HPDE6-E6E7 (cell line): ENCODE measurements around the gene TARDBP.
"Not testable (repeated sequence)": the region's sequence is repeated elsewhere in the genome, so short reads cannot be mapped to it uniquely, and the experiment has no call there.

ENCODE experiments used
- DNase-seq: peaks from one replicate; pipeline ENCODE4 v3.0.0; 2011; ENCODE audit warnings: missing footprints; ENCODE audit errors: extremely low spot score

Gene TARDBP

DNA sequence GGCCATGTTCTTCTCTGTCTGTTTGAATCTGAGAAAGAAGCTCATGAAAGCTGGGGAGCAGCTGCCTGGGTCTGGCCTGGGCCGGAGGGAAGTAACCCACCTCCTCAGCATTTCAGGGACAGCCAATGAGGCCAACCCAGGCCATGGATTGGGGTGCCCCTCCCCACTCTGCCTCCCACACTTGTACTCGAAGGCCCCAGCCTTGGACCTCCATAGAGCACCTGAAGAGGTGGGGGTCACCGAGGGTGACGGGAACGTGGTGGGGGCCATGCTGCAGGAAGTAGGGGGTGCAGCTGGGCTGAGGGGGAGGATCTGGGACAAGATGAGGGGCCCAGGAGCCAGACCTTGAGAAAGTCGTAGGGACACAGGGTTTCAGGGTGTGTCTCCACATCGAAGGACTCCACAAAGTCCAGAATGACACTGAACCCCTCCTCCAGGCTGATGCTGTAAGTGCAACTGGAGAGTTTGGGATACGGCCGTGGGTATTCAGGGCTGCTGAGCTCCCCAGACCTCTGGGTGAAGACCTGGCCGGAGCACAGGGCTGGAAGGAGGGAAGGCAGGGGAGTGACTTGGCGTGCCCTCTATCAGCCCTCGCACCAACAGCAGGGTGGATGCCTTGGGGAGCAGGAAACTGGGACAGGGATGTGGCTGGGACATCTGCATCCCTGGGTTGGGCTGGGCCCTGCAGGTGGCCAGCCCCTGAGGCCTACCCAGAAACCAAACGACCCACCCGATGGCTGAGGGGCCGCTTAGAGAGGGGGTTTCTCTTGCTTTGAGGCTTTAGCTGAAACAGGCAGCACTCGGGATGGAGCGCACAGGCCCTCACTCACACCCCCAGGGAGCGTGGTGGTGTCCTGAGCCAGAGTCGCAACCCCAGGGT, 30.8 kb downstream of the TARDBP start:
- DNase-seq, result no peak

DNA sequence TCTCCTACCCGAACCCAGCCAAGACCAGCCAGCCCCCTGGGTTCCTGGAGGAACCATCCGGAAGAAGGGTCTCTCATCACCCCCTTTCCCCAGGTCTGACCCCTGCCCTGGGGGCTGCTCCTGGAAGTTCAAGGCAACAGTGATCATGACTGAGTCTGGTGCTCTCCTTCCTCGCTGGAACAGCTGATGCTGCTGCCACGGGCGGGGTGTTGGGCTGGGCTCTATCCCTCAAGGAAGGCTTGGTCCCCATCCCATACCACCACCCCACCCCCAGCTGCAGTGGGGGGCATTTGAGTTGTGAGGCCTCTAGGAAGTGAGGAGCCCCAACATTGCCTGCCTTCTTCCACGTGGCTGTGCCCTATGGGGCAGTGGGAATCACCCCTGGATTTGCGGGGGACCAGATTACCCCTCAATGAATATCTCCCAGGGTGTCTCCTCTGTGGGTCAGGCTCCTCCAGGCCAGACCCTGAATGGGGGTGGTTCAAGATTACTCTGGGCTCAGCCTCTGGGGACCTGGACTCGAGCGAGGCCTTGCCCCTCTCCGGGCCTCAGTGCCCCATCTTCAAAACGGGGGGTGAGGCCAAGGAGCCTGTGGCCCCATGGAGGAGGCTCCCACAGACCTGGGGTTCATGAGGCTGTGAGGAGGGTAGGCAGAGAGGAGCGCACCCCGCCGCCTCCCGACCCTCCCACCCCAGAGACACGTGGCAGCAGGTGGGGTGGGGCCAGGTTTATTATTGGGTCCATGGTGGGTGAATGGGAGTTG, 31.8 kb downstream of the TARDBP start:
- DNase-seq, result no peak

DNA sequence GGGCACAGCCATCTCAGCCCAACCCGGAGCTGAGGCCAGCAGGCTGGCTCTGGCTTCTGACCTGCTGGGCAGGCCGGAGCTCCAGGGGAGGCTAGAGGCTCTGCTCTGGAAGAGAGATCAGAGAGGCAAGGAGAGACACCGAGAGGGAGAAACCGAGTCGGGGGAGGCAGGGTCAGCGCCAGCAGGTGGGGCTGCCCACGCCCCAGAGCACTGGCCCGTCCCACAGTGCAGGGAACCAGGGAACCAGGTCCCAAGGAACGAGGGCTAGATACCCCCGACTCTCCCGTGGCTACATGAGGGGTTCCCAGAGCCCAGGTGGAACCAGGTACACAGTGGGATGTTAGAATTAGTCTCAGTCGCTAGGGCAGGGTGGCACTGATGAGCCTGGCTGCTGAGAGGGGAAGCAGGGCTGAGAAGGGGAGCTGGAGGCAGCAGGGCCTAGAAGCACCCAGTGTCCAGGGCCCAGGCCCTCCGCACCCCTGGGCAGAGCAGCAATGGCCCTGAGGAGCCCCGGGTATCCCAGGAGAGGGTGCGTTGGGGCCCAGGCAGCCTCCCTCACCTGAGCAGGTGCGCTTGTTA, 32.5 kb downstream of the TARDBP start:
- DNase-seq, result no peak

DNA sequence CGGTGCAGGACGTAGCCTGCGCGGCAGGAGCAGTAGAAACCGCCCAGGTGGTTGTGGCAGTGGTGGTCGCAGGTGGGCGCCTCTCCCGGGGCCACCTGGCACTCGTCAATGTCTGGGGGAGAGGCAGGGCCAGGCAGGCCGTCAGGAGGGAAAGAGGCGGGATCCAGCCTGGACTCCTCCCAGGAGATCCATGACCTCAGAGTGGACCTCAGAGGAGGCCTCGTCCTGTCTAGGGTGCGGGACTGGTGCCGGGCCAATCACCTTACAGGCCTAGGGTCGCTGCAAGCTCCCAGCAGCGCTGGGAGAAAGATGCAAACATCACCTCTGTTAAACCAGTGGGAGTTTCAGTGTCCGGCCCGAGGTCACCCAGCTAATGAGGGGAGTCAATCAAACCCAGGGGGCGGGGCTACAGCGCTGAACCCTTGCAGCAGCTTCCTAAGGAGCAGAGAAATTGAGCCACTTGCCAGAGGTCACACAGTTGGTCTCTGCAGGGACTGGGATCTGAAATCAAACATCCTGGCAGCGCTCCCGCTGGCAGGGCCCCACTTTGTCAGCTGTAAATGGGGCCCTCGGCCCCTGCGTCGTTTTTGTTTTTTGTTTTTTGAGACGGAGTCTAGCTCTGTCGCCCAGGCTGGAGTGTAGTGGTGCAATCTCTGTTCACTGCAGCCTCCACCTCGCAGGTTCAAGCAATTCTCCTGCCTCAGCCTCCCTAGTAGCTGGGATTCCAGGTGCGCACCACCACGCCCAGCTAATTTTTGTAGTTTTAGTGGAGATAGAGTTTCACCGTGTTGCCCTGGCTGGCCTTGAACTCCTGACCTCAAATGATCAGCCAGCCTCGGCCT, 33.2 kb downstream of the TARDBP start:
- no peak for DNase-seq

- no peak for DNase-seq
Measured at GRCh38 chr1:11046270-11046566, 33.8 kb downstream of the TARDBP start.

DNA sequence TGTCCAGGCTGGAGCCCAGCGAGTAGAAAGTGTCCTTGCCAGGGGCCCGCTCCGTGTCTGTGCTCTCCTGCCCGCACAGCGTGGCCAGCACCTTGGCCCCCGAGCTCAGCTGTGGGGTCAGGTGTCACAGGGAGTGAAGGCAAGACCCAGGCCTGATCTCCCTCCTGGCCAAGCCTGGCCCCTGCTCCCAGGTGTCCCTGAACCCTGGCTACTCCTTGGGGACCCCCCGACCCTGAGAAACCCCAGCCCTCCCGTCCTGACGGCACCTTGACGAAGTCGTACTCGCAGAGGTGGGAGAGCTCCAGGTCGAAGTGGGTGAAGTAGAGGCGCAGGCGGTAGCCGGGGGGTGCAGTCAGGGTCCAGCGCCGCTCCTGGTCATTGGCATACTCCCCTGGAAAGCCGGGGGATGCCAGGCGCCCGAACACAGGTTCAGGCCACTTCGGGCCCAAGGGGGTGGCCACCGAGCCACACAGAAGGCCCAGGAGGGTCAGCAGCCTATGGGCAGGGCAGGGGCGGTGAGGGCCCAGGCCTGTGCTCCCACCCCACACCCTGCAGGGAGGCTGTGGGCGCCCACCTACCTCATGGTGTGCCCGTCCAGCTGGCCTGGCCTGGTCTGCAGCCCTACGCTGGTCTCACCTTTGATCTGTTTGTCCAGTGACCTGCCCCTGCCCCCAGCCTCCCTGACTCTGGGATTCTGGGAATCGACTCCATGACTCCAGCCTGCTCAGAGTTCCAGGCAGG, 34.3 kb downstream of the TARDBP start, which contains the start of gene MASP2:
TSS of gene MASP2 (minus strand) at position 615 of the 741 bp plus-strand sequence. CDS start at position 583, 32 bp downstream.
- DNase-seq, result no peak

GRCh38 chr1:11051121-11051520, 38.7 kb downstream of the TARDBP start:
- DNase-seq, result not testable (repeated sequence)

- no peak for DNase-seq
Measured at GRCh38 chr1:11051781-11052511, 39.5 kb downstream of the TARDBP start.

GRCh38 chr1:11052839-11053757, 40.6 kb downstream of the TARDBP start:
- DNase-seq, result no peak

- no peak for DNase-seq
Measured at GRCh38 chr1:11053758-11054137, 41.3 kb downstream of the TARDBP start.

DNA sequence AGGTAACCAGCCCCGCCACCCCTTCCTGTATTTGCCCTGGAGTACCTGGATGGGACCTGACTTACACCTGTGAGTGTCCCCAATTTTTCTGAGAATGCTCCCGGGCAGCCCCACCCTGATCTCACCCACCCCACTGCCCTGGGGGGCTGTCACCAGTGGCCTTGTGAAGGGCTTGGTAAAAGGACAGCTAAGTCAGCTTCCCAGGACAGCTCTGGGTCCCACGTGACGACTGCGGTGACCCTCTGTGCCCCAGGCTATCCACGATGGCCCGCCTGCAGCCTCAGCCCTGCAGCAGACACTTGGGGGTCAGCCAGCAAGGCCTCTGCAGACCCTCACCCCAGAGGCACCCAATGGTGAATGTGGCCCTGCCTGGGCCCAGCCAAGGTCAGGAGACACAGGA, 41.7 kb downstream of the TARDBP start:
- DNase-seq, result no peak

DNA sequence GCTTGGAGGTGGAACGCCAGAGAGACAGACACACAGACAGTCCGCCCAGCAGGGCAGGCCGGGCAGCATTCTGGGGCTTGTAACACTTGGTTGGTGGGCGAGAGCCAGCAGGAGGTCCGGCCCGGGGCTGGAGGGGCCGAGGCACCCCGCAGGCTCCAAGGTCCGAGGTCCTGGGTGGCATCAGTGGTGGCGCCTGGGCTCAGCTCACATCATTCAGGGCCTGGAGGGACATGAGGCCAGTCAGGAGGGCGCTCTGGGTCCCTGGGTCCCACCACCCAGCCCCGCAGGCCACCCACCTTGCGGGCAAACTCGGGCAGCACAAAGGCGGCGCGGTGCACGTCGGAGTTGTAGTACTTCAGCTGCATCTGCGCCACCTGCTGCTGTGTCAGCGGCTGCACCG, 42.2 kb downstream of the TARDBP start:
- no peak for DNase-seq

DNA sequence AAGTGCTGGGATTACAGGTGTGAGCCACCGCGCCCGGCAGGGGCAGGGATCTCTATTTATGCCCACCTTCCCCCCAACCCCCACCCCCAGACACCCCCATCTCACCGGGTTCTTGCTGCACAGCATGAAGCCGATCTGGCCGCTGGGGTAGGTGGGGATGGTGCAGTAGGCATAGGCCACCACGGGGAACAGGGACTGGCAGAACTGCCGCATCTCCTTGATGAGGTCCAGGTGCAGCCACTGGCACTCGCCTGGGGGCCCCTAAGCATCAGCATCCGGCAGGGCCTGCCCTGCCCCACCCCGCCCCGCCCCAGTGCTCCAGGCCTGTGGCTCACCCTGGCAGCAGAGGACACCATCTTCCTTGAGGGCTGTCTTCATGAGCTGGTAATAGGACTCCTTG, 43.2 kb downstream of the TARDBP start:
- no peak for DNase-seq

GRCh38 chr1:11056504-11056903, 44.0 kb downstream of the TARDBP start:
- no peak for DNase-seq

DNA sequence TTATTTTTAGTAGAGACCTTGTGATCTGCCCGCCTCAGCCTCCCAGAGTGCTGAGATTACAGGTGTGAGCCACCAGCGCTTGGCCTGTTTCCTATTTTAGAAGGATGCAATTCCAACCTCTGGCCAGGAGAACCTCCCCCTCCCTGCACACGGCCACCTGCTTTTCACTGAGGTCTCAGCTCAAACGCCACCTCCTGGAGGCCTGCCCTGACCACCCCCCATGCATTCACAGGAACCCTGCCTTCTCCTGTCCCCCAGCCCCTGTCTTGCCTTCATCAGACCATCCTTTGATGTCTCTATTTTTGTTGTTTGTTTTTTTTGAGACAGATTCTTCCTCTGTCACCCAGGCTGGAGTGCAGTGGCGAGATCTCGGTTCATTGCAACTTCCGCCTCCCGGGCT, 45.0 kb downstream of the TARDBP start:
- no peak for DNase-seq

DNA sequence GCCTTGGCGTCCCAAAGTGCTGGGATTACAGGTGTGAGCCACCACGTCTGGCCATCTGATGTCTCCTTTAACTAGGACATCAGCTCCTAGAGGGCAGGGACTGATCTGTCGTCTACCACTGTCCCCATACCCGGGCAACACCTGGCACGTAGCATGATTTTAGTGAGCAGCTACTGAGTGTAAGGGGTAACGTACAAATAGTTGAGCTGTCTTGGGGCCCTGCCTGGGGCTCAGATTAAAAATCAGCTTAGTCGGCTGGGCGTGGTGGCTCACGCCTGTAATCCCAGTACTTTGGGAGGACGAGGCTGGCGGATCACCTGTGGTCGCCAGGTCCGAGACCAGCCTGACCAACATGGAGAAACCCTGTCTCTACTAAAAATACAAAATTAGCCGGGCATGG, 45.6 kb downstream of the TARDBP start:
- no peak for DNase-seq

- DNase-seq, result no peak
Measured at GRCh38 chr1:11058595-11059154, 46.2 kb downstream of the TARDBP start.

- DNase-seq, result no peak
Measured at GRCh38 chr1:11059155-11059967, 46.9 kb downstream of the TARDBP start.
